PC-9 (cell line): ENCODE data around the gene IL1RAPL1. TPM values are rescaled to one million over a fixed set of nuclear protein-coding genes. Genes with fewer than 3 reads are reported as not detected.

ENCODE experiments used
- BruUV-seq: library from RNA; stranded (reverse); fragments of 400-500 nt; replicated peaks from 2 replicates; lab custom pipeline; 2021; lab: Mats Ljungman, UMichigan
- CTCF ChIA-PET: fragments of 300-600 bp; sonication (Branson Sonifier 250); formaldehyde crosslinking; loops from one replicate; lab custom pipeline; 2022; ENCODE audit warnings: antibody characterized with exemption; lab: Charles Lee
- POLR2A ChIA-PET: fragments of 300-600 bp; sonication (Branson Sonifier 250); formaldehyde crosslinking; loops from one replicate; lab custom pipeline; 2022; ENCODE audit warnings: antibody characterized with exemption; ENCODE audit not compliant: unreplicated experiment; lab: Charles Lee
- DNase-seq, 2 experiments: peaks; one replicate each; pipeline versions ENCODE4 v3.0.0 to v3.0.0-alpha.2; 2015 to 2022; ENCODE audit warnings: mixed read lengths in 1 of 2
- H2AFZ ChIP-seq: fragments of 200-600 bp; sonication (generic); 2 replicates; pipeline ENCODE4 v1.8.1; 2017; ENCODE audit warnings: antibody characterized with exemption
- H3F3A ChIP-seq: fragments of 200-600 bp; sonication (generic); 2 replicates; pipeline ENCODE4 v1.8.1; 2017; ENCODE audit warnings: antibody characterized with exemption, mild to moderate bottlenecking, low read depth; ENCODE audit not compliant: insufficient read depth
- H3K27ac ChIP-seq: fragments of 200-600 bp; sonication (generic); 2 replicates; pipeline ENCODE4 v1.6.1; 2016; ENCODE audit warnings: mixed run types
- H3K27me3 ChIP-seq: fragments of 200-600 bp; sonication (generic); 2 replicates; pipeline ENCODE4 v1.6.1; 2016; ENCODE audit warnings: low read depth, mixed run types; ENCODE audit not compliant: insufficient read depth
- H3K36me3 ChIP-seq: fragments of 200-600 bp; sonication (generic); 2 replicates; pipeline ENCODE4 v1.6.1; 2016; ENCODE audit warnings: low read depth, mixed run types
- H3K4me1 ChIP-seq: fragments of 200-600 bp; sonication (generic); replicated peaks from 2 replicates; pipeline ENCODE4 v1.6.1; 2016; ENCODE audit warnings: mixed run types; ENCODE audit not compliant: insufficient read depth
- H3K4me2 ChIP-seq: fragments of 200-600 bp; sonication (generic); 2 replicates; pipeline ENCODE4 v1.6.1; 2017; ENCODE audit warnings: mixed run types
- H3K4me3 ChIP-seq: fragments of 200-600 bp; sonication (generic); 2 replicates; pipeline ENCODE4 v1.6.1; 2016; ENCODE audit warnings: mixed run types
- H3K79me2 ChIP-seq: fragments of 200-600 bp; sonication (generic); 2 replicates; pipeline ENCODE4 v1.6.1; 2017; ENCODE audit warnings: low read depth, mixed run types
- H3K9me2 ChIP-seq: fragments of 200-600 bp; sonication (generic); 2 replicates; pipeline ENCODE4 v1.8.1; 2017; ENCODE audit warnings: mild to moderate bottlenecking; ENCODE audit not compliant: insufficient read depth
- H3K9me3 ChIP-seq: fragments of 200-600 bp; sonication (generic); 2 replicates; pipeline ENCODE4 v1.8.1; 2016; ENCODE audit warnings: low read depth; ENCODE audit not compliant: insufficient read depth
- H4K20me1 ChIP-seq: fragments of 200-600 bp; sonication (generic); 2 replicates; pipeline ENCODE4 v1.8.1; 2017; ENCODE audit not compliant: insufficient read depth
- EZH2 ChIP-seq: fragments of 200-600 bp; sonication (generic); IDR thresholded peaks from 2 replicates; pipeline ENCODE4 v1.8.0; 2017; ENCODE audit warnings: antibody characterized with exemption, low read depth
- intact Hi-C: fragments of 100-400 bp; cut with micrococcal nuclease; formaldehyde crosslinking; loops from one replicate; pipeline ENCODE4 v1.10.0; 2022; ENCODE audit not compliant: unreplicated experiment
- total RNA-seq: library from RNA; stranded (reverse); gene quantifications from 2 replicates; pipeline ENCODE4 v1.2.3, GENCODE V29; 2021
- TF ChIP-seq, protein P1 (sequence below): fragments of 200-600 bp; sonication (generic); conservative IDR thresholded peaks from 2 replicates; pipeline ENCODE4 v1.6.1; 2017; ENCODE audit warnings: mixed run types, antibody characterized with exemption, mild to moderate bottlenecking, moderate library complexity

The IL1RAPL1 gene
- total RNA-seq, 1 experiment from 2014 or later = 0.26 TPM

DNA sequence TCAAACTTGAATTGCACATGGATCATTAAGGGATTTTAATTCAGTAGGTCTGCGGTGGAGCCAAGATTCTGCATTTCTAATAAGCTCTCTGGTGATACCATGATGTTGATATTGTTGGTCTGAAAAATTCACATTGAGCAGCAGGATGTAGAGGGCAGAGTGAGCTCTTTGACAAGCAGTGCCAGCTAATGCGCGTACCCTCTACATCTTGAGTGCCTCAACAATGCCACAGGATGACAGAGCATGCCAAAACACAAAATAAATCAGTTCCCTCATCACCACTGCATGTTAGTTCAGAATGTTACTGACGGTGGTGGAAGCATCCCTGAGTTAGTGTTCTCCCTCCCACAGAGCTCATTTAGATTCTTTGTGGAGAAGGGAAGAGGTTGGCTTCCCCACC, 23.5 kb downstream of the IL1RAPL1 start:
- Histone ChIP-seq H3K36me3 (no peaks in the 10 kb centered on the region), H3K4me3 (no peak overlapping the region), H3K27me3 (no peaks in the 10 kb centered on the region), H3K27ac (no peak overlapping the region), H3K79me2 (no peaks in the 10 kb centered on the region), H3K4me2 (no peak overlapping the region), H3K9me2 (no peaks in the 10 kb centered on the region), H3K4me1 (no peaks in the 10 kb centered on the region), H3K9me3 (no peaks in the 10 kb centered on the region), H3F3A (no peaks in the 10 kb centered on the region), H2AFZ (no peak overlapping the region), H4K20me1 (no peaks in the 10 kb centered on the region)
- POLR2A ChIA-PET = no interaction called here
- intact Hi-C loops = no loop called here
- no peak for DNase-seq
- TF ChIP-seq, protein P1, sequence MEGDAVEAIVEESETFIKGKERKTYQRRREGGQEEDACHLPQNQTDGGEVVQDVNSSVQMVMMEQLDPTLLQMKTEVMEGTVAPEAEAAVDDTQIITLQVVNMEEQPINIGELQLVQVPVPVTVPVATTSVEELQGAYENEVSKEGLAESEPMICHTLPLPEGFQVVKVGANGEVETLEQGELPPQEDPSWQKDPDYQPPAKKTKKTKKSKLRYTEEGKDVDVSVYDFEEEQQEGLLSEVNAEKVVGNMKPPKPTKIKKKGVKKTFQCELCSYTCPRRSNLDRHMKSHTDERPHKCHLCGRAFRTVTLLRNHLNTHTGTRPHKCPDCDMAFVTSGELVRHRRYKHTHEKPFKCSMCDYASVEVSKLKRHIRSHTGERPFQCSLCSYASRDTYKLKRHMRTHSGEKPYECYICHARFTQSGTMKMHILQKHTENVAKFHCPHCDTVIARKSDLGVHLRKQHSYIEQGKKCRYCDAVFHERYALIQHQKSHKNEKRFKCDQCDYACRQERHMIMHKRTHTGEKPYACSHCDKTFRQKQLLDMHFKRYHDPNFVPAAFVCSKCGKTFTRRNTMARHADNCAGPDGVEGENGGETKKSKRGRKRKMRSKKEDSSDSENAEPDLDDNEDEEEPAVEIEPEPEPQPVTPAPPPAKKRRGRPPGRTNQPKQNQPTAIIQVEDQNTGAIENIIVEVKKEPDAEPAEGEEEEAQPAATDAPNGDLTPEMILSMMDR = no peak
- TF ChIP-seq EZH2 = no peak
- CTCF ChIA-PET = no interaction called here
- no TSS peak for BruUV-seq

DNA sequence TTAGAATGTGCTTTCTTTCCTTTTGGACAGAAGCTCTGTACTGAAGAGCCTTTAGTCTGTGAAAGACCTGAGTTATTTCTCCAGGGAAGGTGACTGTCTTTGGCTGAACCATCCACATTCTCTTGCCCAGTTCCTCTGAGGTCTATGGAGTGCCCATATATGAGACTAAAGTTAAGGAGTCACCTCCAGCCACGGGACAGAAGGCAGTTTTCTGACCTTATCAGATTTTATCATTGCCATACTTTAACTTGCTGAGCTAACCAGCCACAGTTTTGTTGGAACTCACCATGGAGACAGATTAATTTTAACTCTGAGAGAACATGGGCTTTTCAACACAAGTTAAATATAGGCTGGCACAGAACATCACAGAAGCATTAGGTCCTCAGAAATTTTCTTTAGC, 26.3 kb downstream of the IL1RAPL1 start:
- H4K20me1 ChIP-seq = no peaks in the 10 kb centered on the region

DNA sequence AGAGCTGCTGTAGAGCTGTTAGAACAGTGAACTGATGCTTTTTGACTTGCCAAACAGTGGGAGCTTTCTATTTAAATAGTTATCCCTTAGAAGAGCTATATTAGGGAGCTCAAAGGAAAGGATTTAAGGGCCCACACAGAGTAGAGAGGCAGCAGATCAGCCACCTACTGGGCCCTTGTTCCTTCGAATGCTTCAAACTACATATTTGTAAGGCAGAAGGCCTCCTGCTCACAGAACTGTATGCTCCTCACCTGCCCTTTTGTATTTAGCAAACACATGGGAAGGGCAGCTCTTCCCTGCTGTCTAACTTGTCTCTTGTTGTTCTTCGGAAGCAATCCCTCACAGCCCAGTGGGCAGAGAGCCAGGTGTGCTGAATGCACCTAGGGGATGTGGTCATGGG, 38.0 kb downstream of the IL1RAPL1 start:
- Histone ChIP-seq H3K79me2 (no peaks in the 10 kb centered on the region), H3K36me3 (no peaks in the 10 kb centered on the region), H3K9me2 (no peaks in the 10 kb centered on the region), H3K27ac (no peak overlapping the region), H3F3A (no peaks in the 10 kb centered on the region), H3K4me3 (no peak overlapping the region), H3K4me2 (no peak overlapping the region), H3K4me1 (no peaks in the 10 kb centered on the region), H2AFZ (no peak overlapping the region), H4K20me1 (no peaks in the 10 kb centered on the region), H3K9me3 (no peaks in the 10 kb centered on the region), H3K27me3 (no peaks in the 10 kb centered on the region)
- POLR2A ChIA-PET = no interaction called here
- no TSS peak for BruUV-seq
- CTCF ChIA-PET = no interaction called here
- intact Hi-C loops = no loop called here
- DNase-seq = no peak
- TF ChIP-seq EZH2 = no peak
- TF ChIP-seq, protein P1 = no peak

More for the DNA sequence above, 26.3 kb downstream of the IL1RAPL1 start:
- Histone ChIP-seq H3K79me2 (no peaks in the 10 kb centered on the region), H3K9me3 (no peaks in the 10 kb centered on the region), H3K9me2 (no peaks in the 10 kb centered on the region), H3K4me1 (no peaks in the 10 kb centered on the region), H3K4me2 (no peak overlapping the region), H3K27me3 (no peaks in the 10 kb centered on the region), H3K4me3 (no peak overlapping the region), H3F3A (no peaks in the 10 kb centered on the region), H2AFZ (no peak overlapping the region), H3K36me3 (no peaks in the 10 kb centered on the region), H3K27ac (no peak overlapping the region)
- intact Hi-C loops = no loop called here
- CTCF ChIA-PET = no interaction called here
- POLR2A ChIA-PET = no interaction called here
- DNase-seq = no peak
- TF ChIP-seq EZH2 = no peak
- TF ChIP-seq, protein P1 = no peak
- no TSS peak for BruUV-seq
